Suprapubic skin (tissue), 4 donors: Measurements from ENCODE around the gene TBXAS1. TPM values are rescaled to one million over a fixed set of nuclear protein-coding genes. Genes with fewer than 3 reads are reported as not detected.

Experiments
- DNase-seq, 2 donors: peaks; one replicate each; pipeline ENCODE4 v3.0.0-alpha.2; 2019; ENCODE audit warnings: low spot score in 2 of 2
- H3K27ac ChIP-seq: fragments of 200-600 bp; sonication (generic); one replicate; pipeline ENCODE4 v1.5.1; 2019
- H3K27me3 ChIP-seq: fragments of 200-600 bp; sonication (generic); one replicate; pipeline ENCODE4 v1.5.1; 2019
- H3K36me3 ChIP-seq: fragments of 200-600 bp; sonication (generic); one replicate; pipeline ENCODE4 v1.5.1; 2019
- H3K4me1 ChIP-seq: fragments of 200-600 bp; sonication (generic); one replicate; pipeline ENCODE4 v1.5.1; 2019
- H3K4me3 ChIP-seq: fragments of 200-600 bp; sonication (generic); one replicate; pipeline ENCODE4 v1.5.1; 2019; ENCODE audit warnings: mild to moderate bottlenecking
- H3K9me3 ChIP-seq: fragments of 200-600 bp; sonication (generic); one replicate; pipeline ENCODE4 v1.5.1; 2019
- CTCF ChIP-seq, 2 donors: fragments of 200-600 bp in 1 of 2; fragments of 450-650 bp in 1 of 2; sonication (generic) in 1 of 2; IDR thresholded peaks; one replicate each; pipeline ENCODE4 v1.5.1; 2016 to 2019; ENCODE audit warnings: antibody characterized with exemption in 2 of 2, mild to moderate bottlenecking in 1 of 2, moderate library complexity in 1 of 2
- EP300 ChIP-seq: sonication (generic); formaldehyde crosslinking; IDR thresholded peaks from one replicate; pipeline ENCODE4 v1.6.1; 2017; ENCODE audit warnings: antibody characterized with exemption
- POLR2A ChIP-seq, 2 donors: fragments of 450-650 bp; IDR thresholded peaks; one replicate each; pipeline ENCODE4 v1.6.1; 2017; ENCODE audit warnings: antibody characterized with exemption in 2 of 2, mild to moderate bottlenecking in 2 of 2, moderate library complexity in 2 of 2
- POLR2AphosphoS5 ChIP-seq, 3 donors: sonication (generic); formaldehyde crosslinking; IDR thresholded peaks; one replicate each; pipeline ENCODE4 v1.6.1; 2017; ENCODE audit warnings: antibody characterized with exemption in 3 of 3
- WGBS: methylation state at CpG from one replicate; pipeline ENCODE4 v1.1.5; 2018; 5-methylcytosine and 5-hydroxymethylcytosine counted together
- total RNA-seq, 4 donors: library from RNA; depleted of rRNA; stranded (reverse); fragments of >200 nt; gene quantifications; one replicate each; pipeline ENCODE4 v1.1.0, GENCODE V29; 2016

TBXAS1 gene
- total RNA-seq, 4 donors from 2014 or later, result 1.4 to 2.4 (median 2.1) TPM

GRCh38 chr7:139915864-139916716 is 87.0 kb downstream of the TBXAS1 start:
- H3K4me3 ChIP-seq, result no peak overlapping the region
- TF ChIP-seq CTCF (IDR thresholded peaks at IDR 0.05) (no peak), EP300 (no peak), POLR2AphosphoS5 (IDR thresholded peaks at IDR 0.05) (peak in 1 of 3 donors; percentile 43), POLR2A (IDR thresholded peaks at IDR 0.05) (no peak)
- H3K27ac ChIP-seq, result peak overlapping the region; percentile 68
- peaks cover 29% of the 10 kb centered on the region for H3K4me1 ChIP-seq
- H3K9me3 ChIP-seq, result no peaks in the 10 kb centered on the region
- H3K27me3 ChIP-seq, result no peaks in the 10 kb centered on the region
- no peaks in the 10 kb centered on the region for H3K36me3 ChIP-seq
- WGBS, result 62% methylated on average over 5 of the region's 10 CpGs
- no peak for DNase-seq

- no peak for DNase-seq
- TF ChIP-seq POLR2A (IDR thresholded peaks at IDR 0.05) (no peak), POLR2AphosphoS5 (IDR thresholded peaks at IDR 0.05) (no peak), CTCF (IDR thresholded peaks at IDR 0.05) (no peak), EP300 (no peak)
- no peaks in the 10 kb centered on the region for H3K27me3 ChIP-seq
- peak overlapping the region; percentile 38 for H3K27ac ChIP-seq
- H3K4me3 ChIP-seq, result no peak overlapping the region
- H3K36me3 ChIP-seq, result no peaks in the 10 kb centered on the region
- WGBS, result 52% methylated on average over 10 of the region's 10 CpGs
- no peaks in the 10 kb centered on the region for H3K9me3 ChIP-seq
- H3K4me1 ChIP-seq, result peaks cover 29% of the 10 kb centered on the region
Measured at GRCh38 chr7:139916717-139917395, 87.8 kb downstream of the TBXAS1 start.

GRCh38 chr7:139917851-139918250 is 88.8 kb downstream of the TBXAS1 start:
- Histone ChIP-seq H3K4me3 (no peak overlapping the region), H3K27ac (no peak overlapping the region), H3K27me3 (no peaks in the 10 kb centered on the region), H3K4me1 (peaks cover 29% of the 10 kb centered on the region), H3K36me3 (no peaks in the 10 kb centered on the region), H3K9me3 (no peaks in the 10 kb centered on the region)
- no peak for DNase-seq
- WGBS, result 79% methylated on average over 2 of the region's 2 CpGs
- TF ChIP-seq POLR2A (IDR thresholded peaks at IDR 0.05) (no peak), EP300 (no peak), CTCF (IDR thresholded peaks at IDR 0.05) (no peak), POLR2AphosphoS5 (IDR thresholded peaks at IDR 0.05) (no peak)

GRCh38 chr7:139918480-139918879 is 89.4 kb downstream of the TBXAS1 start:
- Histone ChIP-seq H3K4me3 (no peak overlapping the region), H3K4me1 (peaks cover 26% of the 10 kb centered on the region), H3K36me3 (no peaks in the 10 kb centered on the region), H3K27ac (no peak overlapping the region), H3K27me3 (no peaks in the 10 kb centered on the region), H3K9me3 (no peaks in the 10 kb centered on the region)
- 42% methylated on average over 6 of the region's 6 CpGs for WGBS
- TF ChIP-seq EP300 (no peak), POLR2A (IDR thresholded peaks at IDR 0.05) (no peak), CTCF (IDR thresholded peaks at IDR 0.05) (no peak)
- no peak for DNase-seq

GRCh38 chr7:139923090-139923489 is 94.0 kb downstream of the TBXAS1 start:
- H3K9me3 ChIP-seq, result no peaks in the 10 kb centered on the region
- no peak overlapping the region for H3K27ac ChIP-seq
- no peak for DNase-seq
- no peaks in the 10 kb centered on the region for H3K27me3 ChIP-seq
- H3K36me3 ChIP-seq, result no peaks in the 10 kb centered on the region
- no peak overlapping the region for H3K4me3 ChIP-seq
- TF ChIP-seq POLR2AphosphoS5 (IDR thresholded peaks at IDR 0.05), result no peak
- no peak for TF ChIP-seq CTCF (IDR thresholded peaks at IDR 0.05)
- TF ChIP-seq EP300, result no peak
- no peak for TF ChIP-seq POLR2A (IDR thresholded peaks at IDR 0.05)
- WGBS, result 74% methylated on average over 7 of the region's 7 CpGs
- H3K4me1 ChIP-seq, result peaks cover 4% of the 10 kb centered on the region
